CD4-positive, alpha-beta T cell treated with Interleukin-15 for 1 hour (primary cell): ENCODE data around the gene KLHL8.
"Not testable (repeated sequence)": the region's sequence is repeated elsewhere in the genome, so short reads cannot be mapped to it uniquely, and the experiment has no call there.

Source experiments
- DNase-seq: peaks from one replicate; pipeline ENCODE4 v3.0.0-alpha.2; 2020

KLHL8 gene

DNA sequence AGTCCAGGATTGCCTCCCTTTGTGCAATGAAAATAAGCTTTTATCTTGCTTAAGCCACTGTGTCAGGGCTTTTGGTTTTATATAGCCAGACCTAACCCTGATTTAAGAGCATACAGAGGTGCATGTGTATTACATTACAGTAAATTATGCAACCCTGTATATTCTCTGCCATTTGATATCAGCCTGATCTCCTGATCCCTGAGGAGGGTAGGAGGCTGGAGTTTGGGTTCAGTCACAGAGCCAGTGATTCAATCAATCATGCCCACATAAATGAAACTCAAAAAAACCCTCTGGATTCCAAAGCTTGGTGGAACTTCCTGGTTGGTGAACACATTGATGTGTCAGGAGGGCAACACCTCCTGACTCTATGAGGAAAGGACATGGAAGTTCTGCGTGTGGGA is 7.3 kb upstream of the KLHL8 start:
- no peak for DNase-seq

GRCh38 chr4:87225936-87226335 is 5.5 kb upstream of the KLHL8 start:
- no peak for DNase-seq

DNA sequence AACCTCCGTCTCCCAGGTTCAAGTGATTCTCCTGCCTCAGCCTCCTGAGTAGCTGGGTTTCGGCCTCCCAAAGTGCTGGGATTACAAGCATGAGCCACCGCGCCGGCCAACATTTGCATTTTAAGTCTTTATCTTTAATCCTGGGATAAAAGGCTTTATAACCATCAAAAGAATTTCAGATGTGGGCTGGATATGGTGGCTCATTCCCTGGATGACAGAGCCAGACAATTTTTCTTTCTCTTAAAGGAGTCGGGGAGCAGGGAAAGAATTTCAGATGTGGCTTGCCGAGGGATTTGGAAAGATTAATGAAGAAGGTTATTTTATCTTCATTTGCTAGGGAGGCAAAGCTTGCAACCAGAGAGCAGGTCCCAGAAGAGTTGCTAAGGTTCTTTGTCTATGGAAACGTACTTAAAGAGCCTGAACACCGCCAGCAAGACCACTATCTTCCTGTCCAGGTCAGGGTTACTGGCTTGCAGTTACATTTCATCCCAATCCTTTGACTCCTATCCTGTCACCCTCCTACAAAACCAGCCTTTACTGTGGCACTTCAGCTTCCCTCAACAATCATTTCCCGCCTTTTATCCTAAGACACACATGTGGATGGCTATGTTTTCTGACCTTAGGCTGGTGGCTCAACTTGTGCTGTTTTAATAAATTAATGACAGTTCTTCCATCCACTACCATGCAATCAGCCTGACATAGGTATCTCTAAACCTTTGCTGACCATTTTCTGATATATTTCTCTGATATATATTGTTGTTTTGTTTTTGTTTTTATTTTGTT is 3.9 kb upstream of the KLHL8 start:
- DNase-seq = no peak

- peak; percentile 35 for DNase-seq
Measured at GRCh38 chr4:87219632-87220093, 755 bp downstream of the KLHL8 start.

DNA sequence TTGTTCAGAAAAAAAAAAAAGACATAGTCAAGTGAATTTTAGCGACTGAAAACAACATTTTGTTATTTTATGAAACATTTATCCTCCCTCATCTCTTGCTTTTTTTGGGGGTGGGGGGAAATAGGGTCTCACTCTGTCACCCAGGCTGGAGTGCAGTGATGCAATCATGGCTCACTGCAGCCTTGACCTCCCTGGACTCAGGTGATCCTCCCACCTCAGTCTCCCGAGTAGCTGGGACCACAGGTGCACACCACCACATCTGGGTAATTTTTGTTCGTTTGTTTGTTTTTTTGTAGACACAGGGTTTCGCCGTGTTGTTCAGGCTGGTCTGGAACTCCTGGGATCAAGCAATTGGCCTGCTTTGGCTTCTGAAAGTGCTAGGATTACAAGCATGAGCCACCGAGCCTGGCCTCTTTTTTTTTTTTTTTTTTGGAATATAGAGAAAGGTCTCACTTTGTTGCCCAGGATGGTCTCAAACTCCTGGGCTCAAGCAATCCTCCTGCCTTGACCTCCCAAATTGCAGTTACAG is 3.1 kb downstream of the KLHL8 start:
- not testable (repeated sequence) for DNase-seq

DNA sequence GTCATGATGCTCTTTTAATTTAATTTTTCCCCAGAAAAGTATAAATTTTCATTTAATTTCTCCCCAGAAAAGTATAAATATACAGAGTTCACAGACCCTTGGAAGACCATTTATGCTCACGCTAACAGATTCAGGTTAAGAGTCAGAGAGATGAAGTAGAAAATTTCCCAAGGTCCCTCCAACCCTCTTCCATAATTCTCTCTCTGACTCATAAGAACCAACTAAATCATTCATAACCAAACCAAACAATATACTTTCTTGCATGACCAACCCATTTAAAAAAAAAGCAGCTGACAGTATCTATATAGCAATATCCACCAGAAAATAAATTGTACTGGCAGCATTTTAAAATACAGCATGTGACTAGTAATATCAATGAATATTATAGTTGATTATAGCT is 3.9 kb downstream of the KLHL8 start:
- no peak for DNase-seq

DNA sequence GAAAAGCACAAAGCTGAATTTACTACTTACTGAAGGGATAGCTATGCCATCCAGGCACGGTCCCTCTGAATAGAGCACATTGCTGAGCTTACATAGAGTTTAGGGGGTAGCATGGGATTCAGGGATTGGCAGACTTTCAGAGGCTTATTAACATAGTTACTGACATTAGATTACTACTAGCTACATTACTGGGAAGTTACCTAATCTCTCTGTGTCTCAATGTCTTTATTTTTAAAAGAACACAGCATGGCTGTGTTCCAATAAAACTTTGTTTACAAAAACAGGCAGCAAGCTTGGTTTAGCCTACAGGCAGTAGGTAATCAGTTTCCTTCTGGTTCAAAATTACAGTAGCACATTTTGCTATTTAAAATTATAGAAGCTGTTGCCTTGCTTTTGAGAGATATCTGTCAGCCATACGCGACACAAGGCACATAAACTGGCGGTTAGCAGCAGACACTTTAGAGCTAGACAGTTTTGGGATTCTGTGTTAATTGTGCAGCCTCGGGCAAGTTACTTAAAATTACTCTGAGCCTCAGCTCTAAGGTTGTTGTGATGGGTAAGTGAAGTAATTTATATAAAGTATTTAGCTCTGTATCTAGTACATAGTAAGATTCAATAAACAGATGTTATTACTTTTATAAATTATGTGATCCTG is 6.9 kb downstream of the KLHL8 start:
- no peak for DNase-seq

DNA sequence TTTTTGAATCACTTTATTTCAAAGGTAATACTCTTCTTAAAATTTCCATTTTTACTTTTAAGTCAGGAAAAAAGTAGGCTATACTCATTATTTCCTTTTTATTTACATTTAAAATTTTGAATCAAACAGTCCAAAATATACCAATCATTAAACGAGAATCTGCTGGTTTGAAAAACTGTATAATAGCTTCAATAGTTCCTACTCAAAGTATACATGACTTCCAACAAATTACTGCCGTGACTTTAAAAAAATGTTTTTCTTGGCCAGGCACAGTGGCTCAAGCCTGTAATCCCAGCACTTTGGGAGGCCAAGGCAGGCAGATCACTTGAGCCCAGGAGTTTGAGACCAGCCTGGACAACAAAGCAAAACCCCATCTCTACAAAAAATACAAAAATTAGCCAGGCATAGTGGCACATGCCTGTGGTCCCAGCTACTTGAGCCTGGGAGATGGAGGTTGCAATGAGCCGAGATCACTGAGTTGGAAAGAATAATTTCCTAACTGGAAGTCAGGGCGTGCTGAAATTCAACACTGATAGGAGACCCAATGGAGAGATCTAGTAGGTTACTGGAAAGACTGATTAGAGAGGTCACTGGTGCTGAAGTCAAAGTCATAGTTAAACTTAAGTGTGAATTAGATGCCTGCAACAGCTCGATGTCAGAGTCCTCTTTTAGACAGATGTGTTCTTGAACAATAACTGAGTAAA is 9.0 kb downstream of the KLHL8 start:
- no peak for DNase-seq

DNA sequence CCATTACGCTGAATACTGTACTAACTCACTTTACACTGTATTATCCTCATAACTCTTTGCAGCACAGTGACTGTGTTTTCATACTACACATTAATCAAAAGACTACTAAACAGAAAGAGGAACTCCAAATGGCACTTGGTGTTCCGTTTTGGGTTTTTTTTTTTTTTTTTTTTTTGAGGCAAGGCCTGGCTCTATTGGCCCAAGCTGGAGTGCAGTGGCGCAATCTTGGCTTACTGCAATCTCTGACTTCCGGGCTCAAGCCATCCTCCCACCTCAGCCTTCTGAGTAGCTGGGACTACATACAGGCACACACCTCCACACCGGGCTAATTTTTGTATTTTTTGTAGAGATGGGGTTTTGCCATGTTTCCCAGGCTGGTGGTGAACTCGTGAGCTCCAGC is 10.7 kb downstream of the KLHL8 start:
- peak; percentile 72 for DNase-seq

DNA sequence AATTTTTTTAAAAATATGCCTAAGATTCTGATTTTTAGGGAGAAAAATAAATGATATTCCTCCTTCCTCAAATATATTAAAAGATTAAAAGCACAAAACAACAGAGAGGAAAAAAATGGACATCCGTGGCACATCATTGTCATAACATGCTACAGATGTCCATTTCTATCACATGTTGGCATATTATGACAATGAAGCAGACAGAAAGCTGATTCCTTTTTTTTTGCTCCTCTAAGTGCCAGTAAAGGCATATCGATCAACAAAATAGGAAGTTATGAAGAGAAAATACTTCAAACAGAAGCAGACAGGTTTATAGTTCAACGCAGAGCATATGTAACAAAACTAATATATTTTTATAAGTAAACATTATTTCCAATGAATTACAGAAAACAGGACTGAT is 11.2 kb downstream of the KLHL8 start:
- no peak for DNase-seq

- DNase-seq = no peak
Measured at GRCh38 chr4:87204559-87204958, 15.9 kb downstream of the KLHL8 start.

DNA sequence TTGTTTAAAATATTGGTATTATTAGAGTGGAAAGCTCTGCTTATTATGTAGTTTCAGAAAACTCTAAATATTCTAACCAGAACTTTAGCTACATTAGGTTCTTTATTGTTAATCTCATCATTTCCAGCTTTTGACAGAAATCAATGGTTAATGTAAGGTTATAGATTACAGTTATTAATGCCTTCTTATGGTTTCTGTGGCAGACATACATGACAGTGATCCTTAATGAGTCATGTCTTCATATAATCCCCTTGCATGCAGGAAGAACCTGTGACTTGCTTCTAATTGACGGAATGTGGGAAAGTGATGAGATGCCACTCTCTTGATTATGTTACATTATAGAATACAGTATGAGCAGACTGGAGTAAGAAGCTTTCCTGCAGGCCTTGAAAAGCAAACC is 23.5 kb downstream of the KLHL8 start:
- no peak for DNase-seq

DNA sequence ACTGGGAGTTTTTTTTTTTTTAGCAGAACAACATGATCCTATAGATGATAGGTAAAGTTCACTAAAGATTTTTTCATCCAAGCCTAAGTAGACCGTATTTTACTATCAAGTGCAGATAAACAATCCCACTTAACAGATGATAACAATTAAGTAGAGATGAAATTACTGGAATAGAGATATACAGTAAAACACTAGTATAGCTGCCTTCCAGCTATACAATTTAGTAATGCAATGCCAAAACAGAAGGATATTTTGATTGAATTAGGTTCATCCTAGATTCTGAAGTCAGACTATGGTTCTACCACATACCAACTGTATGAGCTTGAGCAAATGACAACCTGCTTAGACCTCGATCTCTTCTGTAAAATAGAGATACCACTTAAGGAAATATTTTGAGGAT is 24.3 kb downstream of the KLHL8 start:
- no peak for DNase-seq

DNA sequence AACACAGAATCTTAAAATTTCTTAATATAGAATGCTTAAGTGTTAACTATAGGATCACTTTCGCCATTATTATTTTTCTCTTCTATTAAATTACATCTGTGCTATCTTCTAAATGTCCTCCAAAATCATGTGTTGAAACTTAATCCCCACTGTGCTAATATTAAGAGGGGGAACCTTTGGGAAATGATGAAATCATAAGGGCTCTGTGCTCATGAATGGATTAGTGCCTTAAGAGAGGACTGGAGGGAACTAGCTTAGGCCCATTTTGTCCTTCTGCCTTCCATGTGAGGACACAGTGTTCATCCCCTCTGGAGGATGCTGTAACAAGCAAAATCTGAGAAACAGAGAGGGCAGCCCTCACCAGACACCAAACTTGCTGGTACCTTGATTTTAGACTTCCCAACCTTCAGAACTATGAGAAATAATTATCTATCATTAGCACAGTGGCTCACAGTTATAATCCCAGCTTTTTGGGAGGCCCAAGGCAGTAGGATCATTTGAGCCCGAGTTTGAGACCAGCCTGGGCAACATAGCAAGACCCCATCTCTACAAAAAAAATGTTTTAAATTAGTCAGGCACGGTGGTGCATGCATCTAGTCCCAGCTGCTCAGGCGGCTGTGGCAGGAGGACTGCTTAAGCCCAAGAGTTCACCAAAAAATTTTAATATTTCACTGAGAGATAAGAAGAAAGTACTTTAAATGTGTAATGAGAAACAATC is 26.3 kb downstream of the KLHL8 start:
- no peak for DNase-seq

DNA sequence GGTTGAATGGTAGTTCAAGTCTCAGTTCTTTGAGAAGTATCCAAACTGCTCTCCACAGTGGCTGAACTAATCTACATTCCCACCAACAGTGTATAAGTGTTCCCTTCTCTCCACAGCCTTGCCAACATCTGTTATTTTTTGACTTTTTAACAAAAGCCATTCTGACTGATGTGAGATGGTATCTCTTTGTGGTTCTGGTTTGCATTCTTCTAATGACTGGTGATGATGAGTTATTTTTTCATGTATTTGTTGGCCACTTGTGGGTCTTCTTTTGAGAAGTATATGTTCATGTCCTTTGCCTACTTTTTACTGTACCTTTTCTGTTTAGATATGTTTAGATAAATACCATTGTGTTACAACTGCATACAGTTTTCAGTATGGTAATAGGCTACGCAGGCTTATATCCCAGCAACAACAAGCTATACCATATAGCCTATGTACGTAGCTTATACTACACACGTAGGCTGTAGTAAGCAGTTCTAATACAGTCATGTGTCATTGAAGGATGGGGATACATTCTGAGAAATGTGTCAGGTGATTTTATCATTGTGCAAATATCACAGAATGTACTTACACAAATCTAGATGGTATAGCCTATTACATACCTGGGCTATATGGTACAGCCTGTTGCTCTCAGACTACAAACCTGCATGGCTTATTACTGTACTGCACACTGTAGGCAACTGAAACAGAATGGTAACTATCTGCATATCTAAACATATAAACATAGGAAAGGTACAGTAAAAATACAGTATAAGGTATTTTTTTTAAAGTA is 28.1 kb downstream of the KLHL8 start:
- no peak for DNase-seq

GRCh38 chr4:87188932-87189331 is 31.5 kb downstream of the KLHL8 start:
- no peak for DNase-seq

- DNase-seq = no peak
Measured at GRCh38 chr4:87188048-87188447, 32.4 kb downstream of the KLHL8 start.

DNA sequence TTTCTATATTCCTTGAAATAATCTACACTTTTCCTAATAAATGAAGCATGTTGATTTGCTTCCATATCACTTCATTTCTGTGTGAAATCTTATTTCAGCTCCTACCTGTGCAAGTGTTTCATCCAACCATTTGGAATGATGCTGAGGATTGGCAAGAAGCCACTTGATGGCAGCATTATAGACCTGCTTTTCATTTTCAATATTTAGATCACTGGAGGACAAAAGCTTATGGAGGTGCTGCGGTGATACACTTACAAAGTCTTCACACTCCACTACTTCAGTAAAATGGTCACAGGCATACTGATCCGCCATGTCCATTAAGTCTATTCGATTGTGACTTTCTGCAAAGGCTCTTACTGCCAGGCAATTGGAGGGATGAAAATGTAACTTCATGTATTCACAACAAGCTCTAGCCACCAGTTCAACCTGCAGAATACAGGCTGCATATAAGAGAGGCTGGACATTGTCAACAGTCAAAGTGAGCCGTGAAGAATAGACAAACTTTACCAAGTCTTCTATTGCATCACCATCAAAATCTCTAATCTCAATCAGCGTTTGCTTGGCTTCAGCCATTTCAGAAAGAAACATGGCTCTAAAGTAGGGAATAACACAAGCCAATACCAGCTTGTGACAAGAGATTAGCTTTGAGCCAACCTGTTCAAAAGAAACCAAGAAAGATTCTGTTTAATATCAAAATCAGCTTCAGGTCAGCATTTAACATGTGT is 35.1 kb downstream of the KLHL8 start:
- no peak for DNase-seq

- no peak for DNase-seq
Measured at GRCh38 chr4:87180767-87181166, 39.7 kb downstream of the KLHL8 start.

GRCh38 chr4:87179751-87180150 is 40.7 kb downstream of the KLHL8 start:
- no peak for DNase-seq

GRCh38 chr4:87174672-87175071 is 45.7 kb downstream of the KLHL8 start:
- no peak for DNase-seq

- DNase-seq = no peak
Measured at GRCh38 chr4:87171944-87172343, 48.5 kb downstream of the KLHL8 start.
